Measurements from ENCODE around the gene TMEM86B.

Gene TMEM86B

DNA sequence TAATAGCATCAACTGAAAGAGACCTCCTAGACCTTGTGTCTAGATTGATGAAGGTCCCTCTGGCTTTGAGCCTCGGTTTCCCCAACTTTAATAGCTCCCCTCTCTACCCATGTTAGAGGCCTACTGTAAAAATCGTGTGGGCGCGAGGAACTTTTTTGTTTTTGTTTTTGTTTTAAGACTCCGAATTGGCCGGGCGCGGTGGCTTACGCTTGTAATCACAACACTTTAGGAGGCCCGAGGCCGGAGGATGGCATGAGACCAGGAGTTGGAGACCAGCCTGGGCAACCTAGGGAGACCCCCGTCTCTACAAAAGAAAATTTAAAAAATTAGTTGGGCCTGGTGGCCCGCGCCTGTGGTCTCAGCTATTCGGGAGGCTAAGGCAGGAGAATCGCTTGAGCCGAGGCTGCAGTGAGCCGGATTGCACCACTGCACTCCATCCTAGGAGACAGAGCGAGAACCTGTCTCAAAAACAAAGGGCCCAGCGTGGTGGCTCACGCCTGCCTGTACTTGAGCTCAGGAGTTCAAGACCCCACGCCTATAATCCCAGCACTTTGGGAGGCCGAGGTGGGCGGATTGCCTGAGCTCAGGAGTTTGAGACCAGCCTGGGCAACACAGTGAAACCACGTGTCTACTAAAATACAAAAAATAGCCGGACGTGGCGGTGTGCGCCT, 31.1 kb upstream of the TMEM86B start:
- peak overlapping the region; percentile 98 for H3K27ac ChIP-seq
- H3K9me3 ChIP-seq (ENCODE audit: severe bottlenecking), result no peaks in the 10 kb centered on the region
- no peaks in the 10 kb centered on the region for H3K27me3 ChIP-seq (ENCODE audit: insufficient read depth, low read depth, severe bottlenecking)
- peak; percentile 62 for DNase-seq
- TF ChIP-seq, protein P1, sequence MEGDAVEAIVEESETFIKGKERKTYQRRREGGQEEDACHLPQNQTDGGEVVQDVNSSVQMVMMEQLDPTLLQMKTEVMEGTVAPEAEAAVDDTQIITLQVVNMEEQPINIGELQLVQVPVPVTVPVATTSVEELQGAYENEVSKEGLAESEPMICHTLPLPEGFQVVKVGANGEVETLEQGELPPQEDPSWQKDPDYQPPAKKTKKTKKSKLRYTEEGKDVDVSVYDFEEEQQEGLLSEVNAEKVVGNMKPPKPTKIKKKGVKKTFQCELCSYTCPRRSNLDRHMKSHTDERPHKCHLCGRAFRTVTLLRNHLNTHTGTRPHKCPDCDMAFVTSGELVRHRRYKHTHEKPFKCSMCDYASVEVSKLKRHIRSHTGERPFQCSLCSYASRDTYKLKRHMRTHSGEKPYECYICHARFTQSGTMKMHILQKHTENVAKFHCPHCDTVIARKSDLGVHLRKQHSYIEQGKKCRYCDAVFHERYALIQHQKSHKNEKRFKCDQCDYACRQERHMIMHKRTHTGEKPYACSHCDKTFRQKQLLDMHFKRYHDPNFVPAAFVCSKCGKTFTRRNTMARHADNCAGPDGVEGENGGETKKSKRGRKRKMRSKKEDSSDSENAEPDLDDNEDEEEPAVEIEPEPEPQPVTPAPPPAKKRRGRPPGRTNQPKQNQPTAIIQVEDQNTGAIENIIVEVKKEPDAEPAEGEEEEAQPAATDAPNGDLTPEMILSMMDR (IDR thresholded peaks at IDR 0.05; ENCODE audit: low read depth, low read length), result no peak
- peaks cover 32% of the 10 kb centered on the region for H3K36me3 ChIP-seq
- H3K4me3 ChIP-seq (ENCODE audit: low read depth, low read length), result peak overlapping the region; percentile 87

DNA sequence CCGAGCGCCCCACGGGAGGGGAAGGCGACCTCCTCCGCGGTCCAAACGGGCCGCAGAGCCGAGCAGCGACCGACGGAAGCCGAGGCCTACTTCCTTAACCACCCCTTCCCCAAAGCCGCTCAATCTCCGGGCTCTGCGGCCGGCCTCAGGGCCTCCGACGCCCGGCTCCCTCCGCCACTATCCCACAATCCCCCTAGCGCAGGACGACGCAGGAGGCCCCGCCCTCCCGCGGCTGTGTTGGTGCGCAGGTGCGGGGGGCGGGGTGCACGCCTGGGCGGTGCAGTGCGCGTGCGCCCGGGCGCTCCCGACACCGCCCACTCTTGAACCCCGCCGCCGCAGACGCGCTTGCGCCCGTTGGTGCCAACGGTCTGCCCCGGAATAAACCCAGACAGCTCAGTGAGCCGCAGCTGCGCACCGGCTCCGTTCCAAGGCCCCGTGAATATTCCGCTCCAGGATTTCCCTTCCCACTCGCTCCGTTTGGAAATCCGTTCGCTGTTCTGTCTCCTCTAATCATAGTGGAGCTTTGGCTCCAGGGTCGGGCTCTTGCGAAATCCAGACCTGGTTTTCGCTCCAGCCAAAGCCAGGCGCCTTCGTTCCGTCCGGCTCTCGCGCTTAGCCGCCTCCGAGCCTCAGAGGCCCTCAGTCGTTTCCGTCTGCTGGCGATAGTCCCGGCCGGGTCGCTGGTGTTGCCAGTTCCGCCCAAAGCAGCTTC, 30.4 kb upstream of the TMEM86B start, which contains the start of gene PPP6R1:
Gene PPP6R1 (minus strand): TSS at position 190 of the 712 bp plus-strand sequence. CDS start 11,914 bp downstream, outside the sequence.
- TF ChIP-seq, protein P1 (IDR thresholded peaks at IDR 0.05; ENCODE audit: low read depth, low read length), result no peak
- Histone ChIP-seq H3K27ac (peak within 1 kb of the TSS; percentile 98), H3K27me3 (ENCODE audit: insufficient read depth, low read depth, severe bottlenecking) (no peaks in the 10 kb centered on the region), H3K9me3 (ENCODE audit: severe bottlenecking) (no peaks in the 10 kb centered on the region), H3K4me3 (ENCODE audit: low read depth, low read length) (peak within 1 kb of the TSS; percentile 87), H3K36me3 (peaks cover 37% of the 10 kb centered on the region)
- DNase-seq, result peak; percentile 97

DNA sequence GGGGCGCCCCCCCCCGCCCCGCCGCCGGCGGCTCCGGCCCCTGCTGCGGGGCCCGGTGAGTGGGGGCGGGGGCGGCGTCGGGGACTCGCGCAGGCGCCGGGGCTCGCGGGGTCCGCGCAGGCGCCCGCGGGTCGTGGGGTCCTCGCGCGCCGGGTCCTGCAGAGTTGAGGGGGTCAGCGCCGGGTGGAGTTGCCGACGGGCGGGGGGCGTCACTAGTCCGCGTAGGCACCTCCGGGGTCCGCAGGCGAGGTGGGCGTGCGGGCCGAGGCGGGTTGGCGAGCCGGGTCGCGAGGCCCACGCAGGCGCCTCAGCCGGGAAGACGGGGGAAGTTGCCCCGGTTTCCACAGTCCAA, 29.9 kb upstream of the TMEM86B start:
- Histone ChIP-seq H3K27me3 (ENCODE audit: insufficient read depth, low read depth, severe bottlenecking) (no peaks in the 10 kb centered on the region), H3K4me3 (ENCODE audit: low read depth, low read length) (peak overlapping the region; percentile 87), H3K9me3 (ENCODE audit: severe bottlenecking) (no peaks in the 10 kb centered on the region), H3K27ac (peak overlapping the region; percentile 98), H3K36me3 (peaks cover 42% of the 10 kb centered on the region)
- peak; percentile 19 for DNase-seq
- TF ChIP-seq, protein P1 (IDR thresholded peaks at IDR 0.05; ENCODE audit: low read depth, low read length), result no peak

DNA sequence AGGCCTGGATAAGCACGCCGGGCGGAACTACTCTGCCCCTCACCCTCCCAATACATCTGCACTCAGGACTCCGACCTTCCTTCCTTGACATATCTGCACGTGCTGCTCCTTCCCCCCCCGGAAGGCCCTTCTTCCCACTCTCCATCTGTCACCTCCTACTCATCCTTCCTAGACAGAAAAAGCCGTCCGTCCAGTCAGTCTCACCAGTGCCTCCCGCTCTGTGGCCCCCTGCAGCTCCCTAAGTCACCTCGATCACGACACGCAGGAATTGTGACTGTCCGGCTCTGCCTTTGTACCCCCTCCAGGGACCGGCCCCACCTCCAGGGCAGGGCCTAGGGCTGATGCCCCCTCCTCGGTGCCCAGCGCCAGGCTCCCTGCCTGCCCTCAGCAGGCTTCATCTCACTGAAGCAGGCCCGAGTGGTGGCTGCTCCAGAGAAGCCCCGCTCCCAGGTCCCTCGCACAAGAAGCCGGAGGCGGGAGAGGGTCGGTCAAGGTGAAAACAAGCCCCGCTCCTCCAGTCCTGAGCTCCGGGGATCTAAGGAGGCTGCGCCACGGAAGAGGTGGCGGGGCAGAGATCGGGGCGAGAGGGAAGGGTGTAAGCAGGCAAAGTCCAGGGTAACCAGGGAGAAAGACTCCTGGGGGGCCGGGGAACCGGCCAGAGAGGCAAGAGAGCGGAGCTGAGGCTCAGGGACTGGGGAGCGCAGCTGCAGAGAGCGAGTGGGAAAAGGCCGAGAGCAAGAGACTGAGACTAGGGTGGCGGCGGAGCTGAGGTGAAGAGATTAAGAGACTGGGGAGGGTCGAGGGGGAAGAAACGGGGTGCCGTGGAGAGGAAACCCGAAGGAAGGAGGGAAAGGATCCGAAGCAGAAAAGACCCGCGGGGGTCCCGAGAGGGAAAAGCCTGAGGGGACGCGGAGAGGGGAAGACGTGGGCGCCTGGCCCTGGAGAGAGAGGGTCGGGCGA, 29.2 kb upstream of the TMEM86B start:
- TF ChIP-seq, protein P1 (IDR thresholded peaks at IDR 0.05; ENCODE audit: low read depth, low read length), result no peak
- H3K9me3 ChIP-seq (ENCODE audit: severe bottlenecking), result no peaks in the 10 kb centered on the region
- peak overlapping the region; percentile 83 for H3K4me3 ChIP-seq (ENCODE audit: low read depth, low read length)
- peak; percentile 42 for DNase-seq
- peaks cover 46% of the 10 kb centered on the region for H3K36me3 ChIP-seq
- no peaks in the 10 kb centered on the region for H3K27me3 ChIP-seq (ENCODE audit: insufficient read depth, low read depth, severe bottlenecking)
- peak overlapping the region; percentile 98 for H3K27ac ChIP-seq

DNA sequence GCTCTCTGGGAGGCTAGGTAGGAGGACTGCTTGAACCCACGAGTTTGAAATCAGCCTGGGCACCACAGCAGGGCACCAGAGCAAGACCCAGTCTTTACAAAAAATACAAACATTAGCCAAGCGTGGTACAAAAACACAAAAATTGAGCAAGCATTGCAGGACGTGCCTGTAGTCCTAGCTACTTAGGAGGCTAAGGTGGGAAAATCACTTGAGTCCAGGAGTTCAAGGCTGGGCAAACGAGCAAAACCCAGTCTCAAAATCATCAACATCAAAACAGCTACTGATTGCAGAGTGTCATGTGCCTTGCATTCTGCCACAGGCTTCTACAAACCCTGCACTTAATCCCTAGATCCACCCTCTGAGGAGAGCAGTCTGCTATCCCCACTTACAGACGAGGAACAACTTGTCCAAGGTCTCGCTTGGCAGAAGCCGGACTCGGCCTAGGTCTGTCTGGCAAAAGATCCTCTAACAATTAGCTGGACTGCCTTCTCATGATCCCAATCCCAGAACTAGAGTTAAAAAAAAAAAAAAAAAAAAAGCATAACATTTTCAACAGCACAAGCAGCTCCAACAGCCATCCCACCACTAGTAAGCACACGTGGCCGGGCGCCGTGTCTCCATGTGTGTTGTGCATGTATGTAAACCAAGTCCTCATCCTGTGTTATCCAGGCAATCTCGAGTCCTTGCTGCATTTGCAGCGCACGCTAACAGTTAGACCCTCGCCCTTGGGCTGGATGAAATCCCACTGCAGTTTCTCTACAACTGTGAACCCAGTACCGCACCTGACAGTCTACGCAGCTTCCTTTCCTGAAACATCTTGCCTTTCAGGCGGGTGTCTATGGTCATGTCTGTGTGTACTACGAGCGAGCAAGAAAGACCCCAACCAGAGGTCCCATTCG, 28.2 kb upstream of the TMEM86B start:
- Histone ChIP-seq H3K36me3 (peaks cover 46% of the 10 kb centered on the region), H3K4me3 (ENCODE audit: low read depth, low read length) (peak overlapping the region; percentile 83; the same call in 1 of the 2 replicates), H3K27ac (no peak overlapping the region; the same call in 1 of the 2 replicates), H3K9me3 (ENCODE audit: severe bottlenecking) (no peaks in the 10 kb centered on the region), H3K27me3 (ENCODE audit: insufficient read depth, low read depth, severe bottlenecking) (no peaks in the 10 kb centered on the region)
- DNase-seq, result no peak
- TF ChIP-seq, protein P1 (IDR thresholded peaks at IDR 0.05; ENCODE audit: low read depth, low read length), result no peak

Data from WERI-Rb-1 (cell line).